Osteoblast (primary cell): ENCODE data around the gene PARN. TPM values are rescaled to one million over a fixed set of nuclear protein-coding genes. Genes with fewer than 3 reads are reported as not detected.
"Not testable (repeated sequence)": the region's sequence is repeated elsewhere in the genome, so short reads cannot be mapped to it uniquely, and the experiment has no call there.

ENCODE experiments used
- DNase-seq: peaks from one replicate; pipeline ENCODE4 v3.0.0; 2011; ENCODE audit warnings: low spot score, mixed read lengths; ENCODE audit not compliant: insufficient read length; ENCODE audit errors: missing footprints
- H2AFZ ChIP-seq: 2 replicates; pipeline ENCODE4 v1.6.0; 2011; ENCODE audit warnings: mild to moderate bottlenecking, low read length
- H3K27ac ChIP-seq: 2 replicates; pipeline ENCODE4 v1.5.1; 2011; ENCODE audit warnings: mild to moderate bottlenecking, low read depth, low read length, moderate library complexity
- H3K27me3 ChIP-seq: 2 replicates; pipeline ENCODE4 v1.6.0; 2012; ENCODE audit warnings: mild to moderate bottlenecking, control low read depth, inconsistent platforms, low read length, moderate library complexity; ENCODE audit not compliant: insufficient read depth
- H3K36me3 ChIP-seq: 2 replicates; pipeline ENCODE4 v1.5.1; 2011; ENCODE audit warnings: mild to moderate bottlenecking, low read length, control low read depth, moderate library complexity; ENCODE audit not compliant: insufficient read depth
- H3K4me1 ChIP-seq: 2 replicates; pipeline ENCODE4 v1.5.1; 2011; ENCODE audit warnings: mild to moderate bottlenecking, low read length, control low read depth, moderate library complexity; ENCODE audit not compliant: insufficient read depth
- H3K4me2 ChIP-seq: 2 replicates; pipeline ENCODE4 v1.6.0; 2011; ENCODE audit warnings: mild to moderate bottlenecking, low read length; ENCODE audit not compliant: insufficient read depth
- H3K4me3 ChIP-seq: fragments of 200-600 bp; sonication (generic); 3 replicates; pipeline ENCODE4 v1.5.1; 2012; ENCODE audit warnings: mild to moderate bottlenecking, low read length, inconsistent platforms; ENCODE audit not compliant: insufficient read depth
- H3K79me2 ChIP-seq: 2 replicates; pipeline ENCODE4 v1.6.0; 2012; ENCODE audit warnings: mild to moderate bottlenecking, low read length, control low read depth, inconsistent platforms; ENCODE audit not compliant: insufficient read depth
- H3K9me3 ChIP-seq: 2 replicates; pipeline ENCODE4 v1.5.1; 2011; ENCODE audit warnings: low read depth, low read length, control low read depth
- H4K20me1 ChIP-seq: 2 replicates; pipeline ENCODE4 v1.6.0; 2012; ENCODE audit warnings: mild to moderate bottlenecking, low read length, control low read depth; ENCODE audit not compliant: insufficient read depth
- CTCF ChIP-seq: IDR thresholded peaks from 2 replicates; pipeline ENCODE4 v1.5.1; 2011; ENCODE audit warnings: mild to moderate bottlenecking, low read depth, low read length, moderate library complexity; ENCODE audit errors: extremely low read depth
- total RNA-seq: library from RNA; depleted of rRNA; stranded (reverse); fragments of >200 nt; gene quantifications from 2 replicates; pipeline ENCODE4 v1.2.3, GENCODE V29; 2012

Gene PARN
- total RNA-seq, 1 donor: 40.9 TPM

- H4K20me1 ChIP-seq: no peaks in the 10 kb centered on the region
- DNase-seq: peak; percentile 58
- no peak overlapping the region for H3K27ac ChIP-seq
- no peaks in the 10 kb centered on the region for H3K9me3 ChIP-seq
- H3K4me2 ChIP-seq: no peak overlapping the region
- H2AFZ ChIP-seq: no peak overlapping the region
- H3K27me3 ChIP-seq: no peaks in the 10 kb centered on the region
- TF ChIP-seq CTCF: no peak
- no peaks in the 10 kb centered on the region for H3K36me3 ChIP-seq
- no peak overlapping the region for H3K4me3 ChIP-seq
- H3K79me2 ChIP-seq: no peaks in the 10 kb centered on the region
- H3K4me1 ChIP-seq: no peaks in the 10 kb centered on the region
Measured at GRCh38 chr16:14405611-14406537, 224.2 kb downstream of the PARN start.

- DNase-seq, H3K27ac ChIP-seq, H3K79me2 ChIP-seq, H2AFZ ChIP-seq, H3K27me3 ChIP-seq, H3K4me3 ChIP-seq, H4K20me1 ChIP-seq, H3K4me2 ChIP-seq, H3K9me3 ChIP-seq, H3K36me3 ChIP-seq: not testable (repeated sequence)
- peaks cover 11% of the 10 kb centered on the region for H3K4me1 ChIP-seq
Measured at GRCh38 chr16:14403001-14403389, 227.1 kb downstream of the PARN start.

- not testable (repeated sequence) for DNase-seq, H4K20me1 ChIP-seq, H3K79me2 ChIP-seq, H2AFZ ChIP-seq, H3K9me3 ChIP-seq, H3K4me2 ChIP-seq, H3K4me3 ChIP-seq, H3K27me3 ChIP-seq, H3K36me3 ChIP-seq, H3K27ac ChIP-seq
- peaks cover 11% of the 10 kb centered on the region for H3K4me1 ChIP-seq
Measured at GRCh38 chr16:14402114-14403000, 227.7 kb downstream of the PARN start.

GRCh38 chr16:14401711-14402061 is 228.4 kb downstream of the PARN start:
- Histone ChIP-seq H2AFZ (peak overlapping the region; percentile 70), H3K4me1 (peaks cover 11% of the 10 kb centered on the region)
- not testable (repeated sequence) for H3K4me3 ChIP-seq, H3K27ac ChIP-seq, H3K4me2 ChIP-seq, H3K79me2 ChIP-seq, H3K36me3 ChIP-seq, H3K9me3 ChIP-seq, H4K20me1 ChIP-seq, DNase-seq, H3K27me3 ChIP-seq

- not testable (repeated sequence) for H3K36me3 ChIP-seq, H3K27me3 ChIP-seq
- H2AFZ ChIP-seq: peak overlapping the region; percentile 70
Measured at GRCh38 chr16:14400978-14401710, 228.9 kb downstream of the PARN start.

More at GRCh38 chr16:14400978-14401710, 228.9 kb downstream of the PARN start:
- not testable (repeated sequence) for H3K27ac ChIP-seq, H3K79me2 ChIP-seq, H3K9me3 ChIP-seq, H3K4me3 ChIP-seq, H4K20me1 ChIP-seq, H3K4me2 ChIP-seq
- peaks cover 11% of the 10 kb centered on the region for H3K4me1 ChIP-seq
- peak; percentile 32 for DNase-seq
